DOHH2 (cell line): ENCODE data around the gene ARHGAP4.
A peak's percentile ranks its signal among the peaks of the same experiment; 100 is the strongest.

Experiments used
- H3F3A ChIP-seq: fragments of 200-600 bp; sonication (generic), shearing (Covaris generic); 2 replicates; pipeline ENCODE4 v1.6.0; 2016; ENCODE audit warnings: antibody characterized with exemption, mild to moderate bottlenecking; ENCODE audit not compliant: control insufficient read depth, insufficient read depth
- H3K27ac ChIP-seq: fragments of 200-600 bp; sonication (generic); 2 replicates; pipeline ENCODE4 v1.5.1; 2014; ENCODE audit warnings: low read depth, mild to moderate bottlenecking, low read length, moderate library complexity
- H3K27me3 ChIP-seq: fragments of 200-600 bp; sonication (generic); 2 replicates; pipeline ENCODE4 v1.6.1; 2014; ENCODE audit warnings: mild to moderate bottlenecking, low read length, mixed read lengths; ENCODE audit not compliant: control insufficient read depth
- H3K36me3 ChIP-seq: fragments of 200-600 bp; sonication (generic); 2 replicates; pipeline ENCODE4 v1.6.1; 2014; ENCODE audit warnings: mild to moderate bottlenecking, low read length, moderate library complexity, mixed read lengths; ENCODE audit not compliant: control insufficient read depth
- H3K4me1 ChIP-seq: fragments of 200-600 bp; sonication (generic); 2 replicates; pipeline ENCODE4 v1.6.1; 2014; ENCODE audit warnings: mild to moderate bottlenecking, low read length, mixed read lengths; ENCODE audit not compliant: control insufficient read depth
- H3K4me2 ChIP-seq: fragments of 200-600 bp; sonication (generic); 2 replicates; pipeline ENCODE4 v1.6.0; 2014; ENCODE audit warnings: mild to moderate bottlenecking, low read length, moderate library complexity
- H3K4me3 ChIP-seq: fragments of 200-600 bp; sonication (generic); 2 replicates; pipeline ENCODE4 v1.5.1; 2014; ENCODE audit warnings: mild to moderate bottlenecking, low read length, mixed read lengths
- H3K79me2 ChIP-seq: fragments of 200-600 bp; sonication (generic); 2 replicates; pipeline ENCODE4 v1.6.1; 2014; ENCODE audit warnings: mild to moderate bottlenecking, low read length, mixed read lengths; ENCODE audit not compliant: control insufficient read depth
- H3K9me2 ChIP-seq: fragments of 200-600 bp; sonication (generic); replicated peaks from 2 replicates; pipeline ENCODE4 v1.6.1; 2014; ENCODE audit warnings: mild to moderate bottlenecking, low read length, mixed read lengths; ENCODE audit not compliant: control insufficient read depth
- H3K9me3 ChIP-seq: fragments of 200-600 bp; sonication (generic); 2 replicates; pipeline ENCODE4 v1.6.1; 2014; ENCODE audit warnings: antibody characterized with exemption, low read length, mixed read lengths; ENCODE audit not compliant: control insufficient read depth, insufficient read depth
- H4K20me1 ChIP-seq: fragments of 200-600 bp; sonication (generic); 2 replicates; pipeline ENCODE4 v1.6.0; 2014; ENCODE audit warnings: low read depth, mild to moderate bottlenecking, antibody characterized with exemption, low read length, moderate library complexity; ENCODE audit not compliant: control insufficient read depth, insufficient read depth
- EZH2phosphoT487 ChIP-seq: fragments of 200-600 bp; sonication (generic); IDR thresholded peaks from 2 replicates; pipeline ENCODE4 v1.6.1; 2017; ENCODE audit warnings: borderline replicate concordance, mild to moderate bottlenecking, antibody characterized with exemption, low read length, moderate library complexity, mixed read lengths
- TF ChIP-seq, protein P1 (sequence below): fragments of 200-600 bp; sonication (generic); IDR thresholded peaks from one replicate; pipeline ENCODE4 v1.5.1; 2014; ENCODE audit warnings: antibody characterized with exemption, mild to moderate bottlenecking, low read depth, low read length; ENCODE audit not compliant: poor library complexity, severe bottlenecking

Gene ARHGAP4

GRCh38 chrX:153954558-153955227, 28.6 kb upstream of the ARHGAP4 start:
- Histone ChIP-seq H4K20me1 (no peaks in the 10 kb centered on the region), H3K9me2 (no peaks in the 10 kb centered on the region), H3K27me3 (no peaks in the 10 kb centered on the region), H3K4me1 (no peaks in the 10 kb centered on the region), H3K9me3 (no peaks in the 10 kb centered on the region), H3F3A (no peaks in the 10 kb centered on the region; the same call in 1 of the 2 replicates), H3K4me3 (no peak overlapping the region), H3K36me3 (peaks cover 100% of the 10 kb centered on the region), H3K79me2 (no peaks in the 10 kb centered on the region), H3K4me2 (no peak overlapping the region), H3K27ac (no peak overlapping the region)
- TF ChIP-seq EZH2phosphoT487 = no peak
- TF ChIP-seq, protein P1, sequence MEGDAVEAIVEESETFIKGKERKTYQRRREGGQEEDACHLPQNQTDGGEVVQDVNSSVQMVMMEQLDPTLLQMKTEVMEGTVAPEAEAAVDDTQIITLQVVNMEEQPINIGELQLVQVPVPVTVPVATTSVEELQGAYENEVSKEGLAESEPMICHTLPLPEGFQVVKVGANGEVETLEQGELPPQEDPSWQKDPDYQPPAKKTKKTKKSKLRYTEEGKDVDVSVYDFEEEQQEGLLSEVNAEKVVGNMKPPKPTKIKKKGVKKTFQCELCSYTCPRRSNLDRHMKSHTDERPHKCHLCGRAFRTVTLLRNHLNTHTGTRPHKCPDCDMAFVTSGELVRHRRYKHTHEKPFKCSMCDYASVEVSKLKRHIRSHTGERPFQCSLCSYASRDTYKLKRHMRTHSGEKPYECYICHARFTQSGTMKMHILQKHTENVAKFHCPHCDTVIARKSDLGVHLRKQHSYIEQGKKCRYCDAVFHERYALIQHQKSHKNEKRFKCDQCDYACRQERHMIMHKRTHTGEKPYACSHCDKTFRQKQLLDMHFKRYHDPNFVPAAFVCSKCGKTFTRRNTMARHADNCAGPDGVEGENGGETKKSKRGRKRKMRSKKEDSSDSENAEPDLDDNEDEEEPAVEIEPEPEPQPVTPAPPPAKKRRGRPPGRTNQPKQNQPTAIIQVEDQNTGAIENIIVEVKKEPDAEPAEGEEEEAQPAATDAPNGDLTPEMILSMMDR = no peak

GRCh38 chrX:153953892-153954557, 28.0 kb upstream of the ARHGAP4 start:
- Histone ChIP-seq H3F3A (no peaks in the 10 kb centered on the region; the same call in 1 of the 2 replicates), H3K4me3 (no peak overlapping the region), H3K9me2 (no peaks in the 10 kb centered on the region), H3K4me2 (no peak overlapping the region), H3K9me3 (no peaks in the 10 kb centered on the region), H3K27me3 (no peaks in the 10 kb centered on the region), H3K79me2 (no peaks in the 10 kb centered on the region), H3K27ac (no peak overlapping the region), H4K20me1 (no peaks in the 10 kb centered on the region), H3K4me1 (no peaks in the 10 kb centered on the region), H3K36me3 (peaks cover 93% of the 10 kb centered on the region)
- TF ChIP-seq, protein P1 = no peak
- TF ChIP-seq EZH2phosphoT487 = no peak

- Histone ChIP-seq H3K27me3 (no peaks in the 10 kb centered on the region), H3K36me3 (peaks cover 86% of the 10 kb centered on the region), H3K4me1 (no peaks in the 10 kb centered on the region), H3K9me3 (no peaks in the 10 kb centered on the region), H3F3A (no peaks in the 10 kb centered on the region; the same call in 1 of the 2 replicates), H3K4me2 (no peak overlapping the region), H3K79me2 (no peaks in the 10 kb centered on the region), H3K4me3 (no peak overlapping the region), H3K9me2 (no peaks in the 10 kb centered on the region), H3K27ac (no peak overlapping the region), H4K20me1 (no peaks in the 10 kb centered on the region)
- TF ChIP-seq, protein P1 = peak; percentile 76
- TF ChIP-seq EZH2phosphoT487 = no peak
Observed at GRCh38 chrX:153953342-153953830, 27.3 kb upstream of the ARHGAP4 start.
